GM18867 (cell line): ENCODE measurements around the gene SSNA1.
"Not testable (repeated sequence)": the region's sequence is repeated elsewhere in the genome, so short reads cannot be mapped to it uniquely, and the experiment has no call there.

Source experiments
- ATAC-seq: cut with Tn5 transposase; IDR thresholded peaks from one replicate; pipeline ENCODE4 v1.9.1; 2021; ENCODE audit warnings: mild to moderate bottlenecking, moderate library complexity; ENCODE audit not compliant: unreplicated experiment

The SSNA1 gene

GRCh38 chr9:137229903-137230704 lies 41.6 kb downstream of the SSNA1 start:
- no peak for ATAC-seq

GRCh38 chr9:137230705-137231371 lies 42.4 kb downstream of the SSNA1 start, which contains the start of gene SLC34A3:
Gene SLC34A3, plus strand, starts transcription at chr9:137230901. Its CDS starts 802 bp downstream, at chr9:137231703.
- ATAC-seq = no peak

- no peak for ATAC-seq
Measured at GRCh38 chr9:137231372-137232039, 43.0 kb downstream of the SSNA1 start.

- no peak for ATAC-seq
Measured at GRCh38 chr9:137232101-137232500, 43.6 kb downstream of the SSNA1 start.

- no peak for ATAC-seq
Measured at GRCh38 chr9:137232510-137232909, 44.0 kb downstream of the SSNA1 start.

GRCh38 chr9:137233143-137233980 lies 44.9 kb downstream of the SSNA1 start:
- no peak for ATAC-seq

- no peak for ATAC-seq
Measured at GRCh38 chr9:137234055-137234697, 45.7 kb downstream of the SSNA1 start.

- ATAC-seq = no peak
Measured at GRCh38 chr9:137234758-137235423, 46.4 kb downstream of the SSNA1 start.

GRCh38 chr9:137235424-137236237 lies 47.2 kb downstream of the SSNA1 start:
- ATAC-seq = no peak

- ATAC-seq = peak; percentile 18
Measured at GRCh38 chr9:137236238-137236935, 47.9 kb downstream of the SSNA1 start.

- no peak for ATAC-seq
Measured at GRCh38 chr9:137236936-137237421, 48.5 kb downstream of the SSNA1 start.

- no peak for ATAC-seq
Measured at GRCh38 chr9:137237759-137238726, 49.6 kb downstream of the SSNA1 start.

GRCh38 chr9:137239541-137240200 lies 51.2 kb downstream of the SSNA1 start:
- ATAC-seq = not testable (repeated sequence)
